Subcutaneous preadipocyte (primary cell): ENCODE measurements around the gene INPPL1. TPM values are rescaled to one million over a fixed set of nuclear protein-coding genes. Genes with fewer than 3 reads are reported as not detected.

Experiments used
- total RNA-seq: library from RNA; depleted of rRNA; stranded (reverse); fragments of >200 nt; gene quantifications from 2 replicates; pipeline ENCODE4 v1.2.3, GENCODE V29; 2012

INPPL1 gene, protein sequence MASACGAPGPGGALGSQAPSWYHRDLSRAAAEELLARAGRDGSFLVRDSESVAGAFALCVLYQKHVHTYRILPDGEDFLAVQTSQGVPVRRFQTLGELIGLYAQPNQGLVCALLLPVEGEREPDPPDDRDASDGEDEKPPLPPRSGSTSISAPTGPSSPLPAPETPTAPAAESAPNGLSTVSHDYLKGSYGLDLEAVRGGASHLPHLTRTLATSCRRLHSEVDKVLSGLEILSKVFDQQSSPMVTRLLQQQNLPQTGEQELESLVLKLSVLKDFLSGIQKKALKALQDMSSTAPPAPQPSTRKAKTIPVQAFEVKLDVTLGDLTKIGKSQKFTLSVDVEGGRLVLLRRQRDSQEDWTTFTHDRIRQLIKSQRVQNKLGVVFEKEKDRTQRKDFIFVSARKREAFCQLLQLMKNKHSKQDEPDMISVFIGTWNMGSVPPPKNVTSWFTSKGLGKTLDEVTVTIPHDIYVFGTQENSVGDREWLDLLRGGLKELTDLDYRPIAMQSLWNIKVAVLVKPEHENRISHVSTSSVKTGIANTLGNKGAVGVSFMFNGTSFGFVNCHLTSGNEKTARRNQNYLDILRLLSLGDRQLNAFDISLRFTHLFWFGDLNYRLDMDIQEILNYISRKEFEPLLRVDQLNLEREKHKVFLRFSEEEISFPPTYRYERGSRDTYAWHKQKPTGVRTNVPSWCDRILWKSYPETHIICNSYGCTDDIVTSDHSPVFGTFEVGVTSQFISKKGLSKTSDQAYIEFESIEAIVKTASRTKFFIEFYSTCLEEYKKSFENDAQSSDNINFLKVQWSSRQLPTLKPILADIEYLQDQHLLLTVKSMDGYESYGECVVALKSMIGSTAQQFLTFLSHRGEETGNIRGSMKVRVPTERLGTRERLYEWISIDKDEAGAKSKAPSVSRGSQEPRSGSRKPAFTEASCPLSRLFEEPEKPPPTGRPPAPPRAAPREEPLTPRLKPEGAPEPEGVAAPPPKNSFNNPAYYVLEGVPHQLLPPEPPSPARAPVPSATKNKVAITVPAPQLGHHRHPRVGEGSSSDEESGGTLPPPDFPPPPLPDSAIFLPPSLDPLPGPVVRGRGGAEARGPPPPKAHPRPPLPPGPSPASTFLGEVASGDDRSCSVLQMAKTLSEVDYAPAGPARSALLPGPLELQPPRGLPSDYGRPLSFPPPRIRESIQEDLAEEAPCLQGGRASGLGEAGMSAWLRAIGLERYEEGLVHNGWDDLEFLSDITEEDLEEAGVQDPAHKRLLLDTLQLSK
- total RNA-seq, result 43.4 and 64.9 TPM in 2 replicates

DNA sequence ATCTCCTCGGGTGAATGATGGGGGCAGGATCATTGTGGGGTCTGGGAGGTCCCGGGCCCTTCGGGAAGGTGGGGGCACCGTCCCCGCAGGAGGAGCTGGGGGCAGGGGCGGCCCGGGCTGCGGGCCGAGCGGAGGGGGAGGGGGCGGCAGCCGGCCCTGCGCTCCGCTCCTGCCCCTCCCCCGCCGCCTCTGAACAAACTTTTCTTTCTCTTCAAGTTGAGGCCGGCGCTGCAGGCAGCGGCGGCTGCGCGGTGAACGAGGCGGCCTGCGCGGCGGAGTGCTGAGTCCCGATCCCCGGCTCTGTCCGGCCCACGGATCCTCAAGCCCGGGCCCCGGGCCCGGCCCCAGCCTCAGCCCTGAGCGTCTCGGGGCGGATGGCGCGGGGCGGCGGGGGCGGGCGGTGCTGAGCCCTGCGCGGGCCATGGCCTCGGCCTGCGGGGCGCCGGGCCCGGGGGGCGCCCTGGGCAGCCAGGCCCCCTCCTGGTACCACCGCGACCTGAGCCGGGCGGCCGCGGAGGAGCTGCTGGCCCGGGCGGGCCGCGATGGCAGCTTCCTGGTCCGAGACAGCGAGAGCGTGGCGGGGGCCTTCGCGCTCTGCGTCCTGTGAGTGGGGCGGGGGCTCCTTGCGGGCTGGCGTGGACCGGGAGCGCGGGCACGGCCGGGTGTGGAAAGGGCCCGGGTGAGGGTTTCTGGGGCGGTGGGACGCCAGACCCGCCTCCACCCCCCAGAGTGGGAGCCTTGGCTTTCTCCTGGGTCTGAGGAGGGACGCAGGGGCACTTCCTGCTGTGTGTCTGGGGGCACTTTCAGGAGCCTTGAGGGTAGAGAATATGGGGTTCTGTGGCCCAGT lies at the start of gene INPPL1:
INPPL1 (plus strand) TSS at position 204 of the 847 bp plus-strand sequence; CDS start at position 422, 218 bp downstream.

GRCh38 chr11:72191961-72192381 lies 32.6 kb upstream of the INPPL1 start, which contains the start of gene FOLR1:
Gene FOLR1, plus strand, starts transcription at chr11:72192140. Its CDS starts 34 bp downstream, at chr11:72192174.

GRCh38 chr11:72216638-72217037 lies 7.9 kb upstream of the INPPL1 start, which contains the start of gene FOLR2:
Gene FOLR2, plus strand, starts transcription at chr11:72216794. Its CDS starts 1,791 bp downstream, at chr11:72218585.

DNA sequence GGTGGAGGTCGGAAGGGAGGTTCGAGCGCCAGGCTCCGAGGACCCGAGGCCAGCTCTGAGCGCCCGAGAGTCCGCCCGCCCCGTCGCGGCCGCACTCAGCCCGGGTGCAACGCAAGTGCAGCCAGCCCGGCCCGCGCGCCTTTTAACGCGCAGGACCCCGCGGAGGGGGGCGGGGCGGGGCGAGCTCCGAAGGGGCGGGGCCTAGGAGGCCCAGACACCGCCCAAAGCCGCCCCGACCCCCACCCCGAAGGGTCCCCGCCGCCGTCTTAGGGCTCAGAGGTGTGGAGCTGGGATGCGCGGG lies 19.4 kb downstream of the INPPL1 start, which contains the start of gene PHOX2A:
PHOX2A (minus strand) TSS at position 117 of the 301 bp plus-strand sequence. CDS start 172 bp downstream, outside the sequence.

Other genes starting within 250 kb of the INPPL1 start
- 2.2 and 3.5 TPM in 2 replicates for gene IL18BP, start 225.9 kb upstream of the INPPL1 start, total RNA-seq
- gene NUMA1, start 144.2 kb upstream of the INPPL1 start, total RNA-seq, result 104 and 145 TPM in 2 replicates
- gene LRRC51, start 143.9 kb upstream of the INPPL1 start, total RNA-seq, result 5.9 and 6.2 TPM in 2 replicates
- gene LAMTOR1, start 121.5 kb upstream of the INPPL1 start, total RNA-seq, result 103 and 134 TPM in 2 replicates
- gene TOMT, start 118.8 kb upstream of the INPPL1 start, total RNA-seq, result under 0.01 TPM in 1 of 2 replicates, not detected in the other
- 21.1 and 38.6 TPM in 2 replicates for gene ANAPC15, start 112.1 kb upstream of the INPPL1 start, total RNA-seq
- gene FOLR3, start 89.0 kb upstream of the INPPL1 start, total RNA-seq, result 0.39 and 1.1 TPM in 2 replicates
- not detected in 2 replicates for gene FOLR1, start 32.6 kb upstream of the INPPL1 start, total RNA-seq
- gene FOLR2, start 8.0 kb upstream of the INPPL1 start, total RNA-seq, result not detected in 2 replicates
- gene PHOX2A, start 19.4 kb downstream of the INPPL1 start, total RNA-seq, result not detected in 2 replicates
- gene CLPB, start 209.8 kb downstream of the INPPL1 start, total RNA-seq, result 40.1 and 55.9 TPM in 2 replicates